NCI-H748 (cell line): Measurements from ENCODE around the gene CCDC92B.
A peak's percentile ranks its signal among the peaks of the same experiment; 100 is the strongest.
"Not testable (repeated sequence)": the region's sequence is repeated elsewhere in the genome, so short reads cannot be mapped to it uniquely, and the experiment has no call there.

Experiments used
- DNase-seq: peaks from one replicate; lab custom pipeline; 2025; ENCODE audit not compliant: unreplicated experiment; lab: John Stamatoyannopoulos, UW

Gene CCDC92B

DNA sequence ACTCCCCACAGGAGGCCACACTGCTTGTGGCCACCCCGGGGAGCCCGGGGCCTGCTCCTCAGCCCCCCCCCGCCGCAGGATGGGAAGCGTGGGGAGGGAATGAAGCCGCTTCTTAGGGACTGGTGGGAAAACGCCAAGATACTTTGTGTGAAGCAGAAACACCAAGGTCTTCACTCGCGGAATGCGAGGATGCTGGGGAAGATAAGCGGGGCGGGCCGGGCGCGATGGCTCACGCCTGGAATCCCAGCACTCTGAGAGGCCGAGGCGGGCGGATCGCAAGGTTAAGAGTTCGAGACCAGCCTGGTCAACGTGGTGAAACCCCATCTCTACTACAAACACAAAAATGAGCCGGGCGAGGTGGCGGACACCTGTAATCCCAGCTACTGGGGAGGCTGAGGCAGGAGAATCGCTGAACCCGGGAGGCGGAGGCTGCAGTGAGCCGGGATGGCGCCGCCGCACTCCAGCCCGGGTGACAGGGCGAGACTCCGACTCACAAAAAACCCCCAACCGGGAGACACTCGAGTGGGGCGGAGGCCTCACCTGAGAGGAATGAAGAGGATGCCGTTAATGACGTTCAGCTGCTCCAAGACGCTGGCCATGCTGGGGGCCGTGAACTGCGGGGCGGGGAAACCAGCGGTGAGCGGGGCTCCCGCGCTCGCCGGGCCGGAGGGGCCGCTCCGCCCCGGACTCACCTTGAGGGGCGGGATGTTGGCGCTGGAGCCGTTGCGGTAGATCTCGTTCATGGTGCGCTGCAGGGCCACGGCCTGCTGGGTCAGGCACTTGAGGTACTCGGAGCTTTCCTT is 58.2 kb downstream of the CCDC92B start:
- no peak for DNase-seq

- DNase-seq: no peak
Observed at GRCh38 chr17:2690165-2691068, 59.0 kb downstream of the CCDC92B start.

GRCh38 chr17:2689411-2690164 is 59.9 kb downstream of the CCDC92B start:
- peak; percentile 79 for DNase-seq

- peak; percentile 83 for DNase-seq
Observed at GRCh38 chr17:2688351-2689342, 60.8 kb downstream of the CCDC92B start.

DNA sequence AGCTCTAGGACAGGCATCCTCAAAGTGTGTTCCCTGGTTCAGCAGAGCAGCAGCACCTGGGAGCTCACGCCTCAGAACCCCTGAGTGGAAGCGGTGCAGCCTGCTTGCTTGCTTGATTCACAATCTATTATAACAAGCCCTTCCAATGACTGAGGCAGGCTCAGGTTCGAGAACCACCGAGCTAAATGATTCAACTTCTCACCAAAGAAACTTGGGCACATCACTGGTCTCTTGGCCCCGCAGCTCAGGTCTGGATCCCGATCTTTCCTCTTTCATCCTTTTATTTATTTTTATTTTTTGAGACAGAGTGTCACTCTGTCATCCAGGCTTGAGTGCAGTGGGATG is 62.4 kb downstream of the CCDC92B start:
- no peak for DNase-seq

DNA sequence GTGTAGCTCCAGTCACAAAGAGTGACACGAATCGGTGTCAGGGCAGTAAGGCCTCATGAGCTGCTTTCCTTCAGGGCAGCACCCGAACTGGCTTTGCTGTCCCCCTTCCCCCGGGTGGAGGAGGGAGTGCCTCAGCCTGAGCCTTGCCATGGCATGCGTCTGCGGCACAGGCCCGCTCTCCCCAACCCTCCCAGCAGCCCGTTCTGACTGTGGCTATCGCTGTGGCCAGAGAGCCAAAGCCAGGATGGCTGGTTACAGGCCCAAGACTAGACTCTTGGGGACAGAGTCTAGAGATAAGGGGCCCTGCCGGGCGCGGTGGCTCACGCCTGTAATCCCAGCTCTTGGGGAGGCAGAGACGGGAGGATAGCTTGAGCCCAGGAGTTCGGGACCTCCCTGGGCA is 63.8 kb downstream of the CCDC92B start:
- DNase-seq: no peak

GRCh38 chr17:2684549-2684948 is 64.9 kb downstream of the CCDC92B start:
- DNase-seq: no peak

- DNase-seq: no peak
Observed at GRCh38 chr17:2683912-2684311, 65.5 kb downstream of the CCDC92B start.

- DNase-seq: no peak
Observed at GRCh38 chr17:2682176-2682938, 67.1 kb downstream of the CCDC92B start.

DNA sequence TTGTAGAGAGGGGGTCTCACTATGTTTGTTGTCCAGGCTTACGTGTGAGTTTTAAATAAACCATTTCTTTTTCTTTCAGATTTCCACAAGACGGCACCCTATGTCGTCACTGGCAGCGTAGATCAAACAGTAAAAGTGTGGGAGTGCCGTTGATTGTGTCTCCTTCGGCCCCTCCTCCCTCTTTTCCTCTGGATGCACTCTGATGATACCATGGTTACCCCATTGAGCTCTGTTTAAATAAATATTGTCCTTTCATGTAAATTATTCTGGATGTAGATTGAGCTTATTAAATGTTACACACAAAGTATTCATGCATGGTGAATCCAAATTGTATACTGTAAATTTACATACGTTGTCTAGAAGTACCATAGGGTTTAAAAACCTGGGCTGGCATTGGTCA is 67.8 kb downstream of the CCDC92B start:
- peak; percentile 47 for DNase-seq

- no peak for DNase-seq
Observed at GRCh38 chr17:2680961-2681360, 68.5 kb downstream of the CCDC92B start.

DNA sequence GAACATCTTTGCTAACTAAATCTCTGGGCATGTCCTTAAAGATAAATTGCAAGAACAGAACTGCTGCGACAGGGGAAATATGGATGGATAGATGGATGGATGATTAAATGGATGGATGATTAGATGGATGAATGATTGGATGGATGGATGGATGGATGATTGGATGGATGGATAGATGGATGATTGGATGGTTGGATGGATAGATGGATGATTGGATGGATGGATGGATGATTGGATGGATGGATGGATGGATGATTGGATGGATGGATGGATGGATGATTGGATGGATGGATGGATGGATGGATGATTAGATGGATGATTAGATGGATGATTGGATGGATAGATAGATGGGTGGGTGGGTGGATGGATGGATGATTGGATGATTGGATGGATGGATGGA is 70.2 kb downstream of the CCDC92B start:
- not testable (repeated sequence) for DNase-seq
